GM23338 (cell line): ENCODE measurements around the gene CFB. TPM values are rescaled to one million over a fixed set of nuclear protein-coding genes. Genes with fewer than 3 reads are reported as not detected.
A peak's percentile ranks its signal among the peaks of the same experiment; 100 is the strongest.

Experiments used
- ATAC-seq: fragments of 200-7000 bp; cut with Tn5 transposase; 3 replicates; pipeline ENCODE4 v1.9.1; 2020
- DNase-seq: peaks from one replicate; pipeline ENCODE4 v3.0.0-alpha.2; 2015; ENCODE audit warnings: low spot score
- H2AFZ ChIP-seq: fragments of 200-600 bp; sonication (generic); 2 replicates; pipeline ENCODE4 v1.8.0; 2016; ENCODE audit warnings: antibody characterized with exemption, mild to moderate bottlenecking, moderate library complexity
- H3F3A ChIP-seq: fragments of 200-600 bp; sonication (generic); replicated peaks from 2 replicates; pipeline ENCODE4 v1.8.0; 2017; ENCODE audit warnings: antibody characterized with exemption, mixed run types, low read depth
- H3K27ac ChIP-seq: fragments of 200-600 bp; sonication (generic); 2 replicates; pipeline ENCODE4 v1.6.1; 2016; ENCODE audit warnings: low read depth
- H3K27me3 ChIP-seq: fragments of 200-600 bp; sonication (generic); 2 replicates; pipeline ENCODE4 v1.8.0; 2016; ENCODE audit warnings: mild to moderate bottlenecking, mixed run types, moderate library complexity; ENCODE audit not compliant: insufficient read depth
- H3K36me3 ChIP-seq: fragments of 200-600 bp; sonication (generic); 2 replicates; pipeline ENCODE4 v1.8.0; 2016; ENCODE audit warnings: mild to moderate bottlenecking; ENCODE audit not compliant: insufficient read depth
- H3K4me1 ChIP-seq: fragments of 200-600 bp; sonication (generic); 2 replicates; pipeline ENCODE4 v1.8.0; 2016; ENCODE audit warnings: mild to moderate bottlenecking, moderate library complexity; ENCODE audit not compliant: insufficient read depth
- H3K4me2 ChIP-seq: fragments of 200-600 bp; sonication (generic); 2 replicates; pipeline ENCODE4 v1.7.1; 2017; ENCODE audit warnings: mixed run types
- H3K4me3 ChIP-seq: fragments of 200-600 bp; sonication (generic); 2 replicates; pipeline ENCODE4 v1.6.1; 2016; ENCODE audit warnings: mixed run types
- H3K79me2 ChIP-seq: fragments of 200-600 bp; sonication (generic); replicated peaks from 2 replicates; pipeline ENCODE4 v1.8.0; 2017; ENCODE audit warnings: mild to moderate bottlenecking; ENCODE audit not compliant: insufficient read depth
- H3K9me2 ChIP-seq: fragments of 200-600 bp; sonication (generic); 2 replicates; pipeline ENCODE4 v1.8.0; 2017; ENCODE audit not compliant: insufficient read depth
- H4K20me1 ChIP-seq: fragments of 200-600 bp; sonication (generic); replicated peaks from 2 replicates; pipeline ENCODE4 v1.8.0; 2017; ENCODE audit warnings: mild to moderate bottlenecking; ENCODE audit not compliant: insufficient read depth
- H3K27ac Mint-ChIP-seq: 2 replicates; pipeline ENCODE4 v1.8.0; 2020; ENCODE audit warnings: inconsistent platforms, mild to moderate bottlenecking, moderate library complexity, mixed read lengths
- H3K27me3 Mint-ChIP-seq: 3 replicates; pipeline ENCODE4 v1.8.0; 2022; ENCODE audit warnings: low read depth, mild to moderate bottlenecking, moderate library complexity, mixed read lengths, inconsistent platforms; ENCODE audit not compliant: insufficient read depth, poor library complexity
- H3K36me3 Mint-ChIP-seq: 3 replicates; pipeline ENCODE4 v1.8.0; 2021; ENCODE audit warnings: low read depth, mild to moderate bottlenecking, inconsistent platforms, moderate library complexity, mixed read lengths
- H3K4me1 Mint-ChIP-seq: 3 replicates; pipeline ENCODE4 v1.8.0; 2020; ENCODE audit warnings: mild to moderate bottlenecking, inconsistent platforms, mixed read lengths
- H3K4me3 Mint-ChIP-seq: 3 replicates; pipeline ENCODE4 v1.8.0; 2021; ENCODE audit warnings: moderate library complexity, mild to moderate bottlenecking, inconsistent platforms, mixed read lengths
- H3K9me3 Mint-ChIP-seq: 3 replicates; pipeline ENCODE4 v1.8.0; 2020; ENCODE audit warnings: moderate library complexity, mild to moderate bottlenecking, inconsistent platforms, mixed read lengths
- ETS1 ChIP-seq: IDR thresholded peaks from 2 replicates; pipeline ENCODE4 v1.6.1; 2016; ENCODE audit warnings: antibody characterized with exemption
- EZH2 ChIP-seq: fragments of 200-600 bp; sonication (generic); IDR thresholded peaks from one replicate; pipeline ENCODE4 v1.8.0; 2017; ENCODE audit warnings: antibody characterized with exemption, mild to moderate bottlenecking, low read depth; ENCODE audit not compliant: unreplicated experiment
- JUNB ChIP-seq: IDR thresholded peaks from one replicate; pipeline ENCODE4 v1.6.1; 2016; ENCODE audit warnings: antibody characterized with exemption; ENCODE audit not compliant: unreplicated experiment
- NANOG ChIP-seq: IDR thresholded peaks from 2 replicates; pipeline ENCODE4 v1.6.1; 2016; ENCODE audit warnings: antibody characterized with exemption, borderline replicate concordance
- REST ChIP-seq: IDR thresholded peaks from one replicate; pipeline ENCODE4 v1.6.1; 2018; ENCODE audit warnings: antibody characterized with exemption; ENCODE audit not compliant: unreplicated experiment
- STAT1 ChIP-seq: IDR thresholded peaks from one replicate; pipeline ENCODE4 v1.6.1; 2016; ENCODE audit warnings: antibody characterized with exemption; ENCODE audit not compliant: unreplicated experiment
- ZNF114 ChIP-seq: fragments of 250-450 bp; sonication (Bioruptor Pico); IDR thresholded peaks from 2 replicates; pipeline ENCODE4 v1.5.0; 2020; ENCODE audit warnings: mild to moderate bottlenecking, moderate library complexity
- ZNF331 ChIP-seq: fragments of 250-450 bp; sonication (Bioruptor Pico); IDR thresholded peaks from 2 replicates; pipeline ENCODE4 v1.5.0; 2020; ENCODE audit warnings: low read depth, mild to moderate bottlenecking, moderate library complexity
- polyA plus RNA-seq: library from polyadenylated mRNA; unstranded; fragments of >200 nt; fragmentation: Nextera tagmentation; extraction: Ambion mirVana; gene quantifications from 2 replicates; pipeline ENCODE4 v1.2.1, GENCODE V29; 2016
- total RNA-seq: library from RNA; depleted of rRNA; stranded (reverse); fragments of >200 nt; shearing (Covaris generic); gene quantifications from 2 replicates; pipeline ENCODE4 v1.2.3, GENCODE V29; 2014

Gene CFB
- total and polyA plus RNA-seq, 2 experiments from 2014 or later: 0.86 TPM; not detected in 1

DNA sequence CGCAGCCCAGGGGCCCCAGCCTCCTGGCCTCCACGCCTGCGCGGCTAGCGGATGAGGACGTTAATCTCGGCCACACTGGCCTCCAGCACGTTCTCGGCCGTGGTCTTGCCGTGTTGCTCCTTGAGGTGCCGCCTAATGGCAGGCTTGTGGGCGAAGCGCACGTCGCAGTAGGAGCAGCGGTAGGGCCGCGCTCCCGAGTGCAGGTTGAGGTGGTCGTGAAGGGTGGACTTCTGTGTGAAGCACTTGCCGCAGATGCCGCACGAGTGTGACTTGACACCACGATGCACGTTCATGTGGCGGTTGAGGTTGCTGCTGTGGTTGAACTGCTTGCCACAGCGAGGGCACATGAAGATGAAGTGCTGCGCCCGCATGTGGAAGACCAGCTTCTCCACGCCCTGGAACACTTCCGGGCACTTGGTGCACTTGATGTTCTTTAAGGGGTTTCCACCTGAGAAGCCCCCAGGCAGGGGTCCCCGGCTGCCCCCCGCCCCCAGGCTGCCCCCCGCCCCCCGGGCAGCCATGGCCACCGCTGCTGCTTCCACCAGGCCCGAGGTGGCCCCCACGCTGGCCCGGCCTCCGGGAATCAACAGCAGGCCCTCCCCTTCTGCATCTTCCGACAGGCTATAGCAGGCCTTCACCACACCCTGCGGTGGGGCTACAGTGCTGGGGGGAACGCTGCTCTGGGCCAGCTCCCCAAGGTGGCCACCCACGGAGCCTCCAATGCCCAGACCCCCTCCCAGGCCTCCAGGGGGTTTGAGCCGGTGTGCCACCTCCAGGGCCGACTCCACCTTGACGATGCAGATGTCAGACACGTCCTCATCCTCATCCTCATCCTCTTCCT, 45.8 kb upstream of the CFB start:
- H3K4me2 ChIP-seq: no peak overlapping the region; the same call in 1 of the 2 replicates
- no peak overlapping the region for H3K27ac Mint-ChIP-seq
- H3K27me3 Mint-ChIP-seq: peaks cover 23% of the 10 kb centered on the region

GRCh38 chr6:31900917-31901414, 44.9 kb upstream of the CFB start:
- H3K27ac Mint-ChIP-seq: peak overlapping the region; percentile 81; the same call in 1 of the 2 replicates
- peaks cover 5% of the 10 kb centered on the region; the same call in 1 of the 2 replicates for H4K20me1 ChIP-seq
- H3K4me2 ChIP-seq: peak overlapping the region; percentile 94
- H3K9me3 Mint-ChIP-seq: no peaks in the 10 kb centered on the region
- peaks cover 28% of the 10 kb centered on the region for H3K36me3 Mint-ChIP-seq
- peak overlapping the region; percentile 50; the same call in 1 of the 2 replicates for H3K27ac ChIP-seq
- no peaks in the 10 kb centered on the region for H3K27me3 ChIP-seq
- ATAC-seq (peak; percentile 7), DNase-seq (peak; percentile 64)
- no peaks in the 10 kb centered on the region for H3K9me2 ChIP-seq
- H3F3A ChIP-seq: peaks cover 10% of the 10 kb centered on the region; the same call in 1 of the 2 replicates
- TF ChIP-seq NANOG: no peak
- TF ChIP-seq REST: no peak
- TF ChIP-seq STAT1: no peak
- TF ChIP-seq EZH2: no peak
- no peak for TF ChIP-seq ZNF114
- no peak for TF ChIP-seq ZNF331 (CRISPR knock-in tag)
- TF ChIP-seq ETS1: no peak
- H3K4me1 Mint-ChIP-seq: peaks cover 30% of the 10 kb centered on the region
- peak overlapping the region; percentile 80 for H3K4me3 ChIP-seq
- H3K36me3 ChIP-seq: peaks cover 2% of the 10 kb centered on the region; the same call in 1 of the 2 replicates
- peaks cover 9% of the 10 kb centered on the region; the same call in 1 of the 2 replicates for H3K79me2 ChIP-seq
- peak overlapping the region; percentile 79 for H3K4me3 Mint-ChIP-seq
- peaks cover 23% of the 10 kb centered on the region for H3K27me3 Mint-ChIP-seq
- H2AFZ ChIP-seq: no peak overlapping the region
- H3K4me1 ChIP-seq: peaks cover 18% of the 10 kb centered on the region; the same call in 1 of the 2 replicates

More for the DNA sequence above, 45.8 kb upstream of the CFB start:
- DNase-seq (no peak), ATAC-seq (no peak)
- H3K79me2 ChIP-seq: peaks cover 15% of the 10 kb centered on the region; the same call in 1 of the 2 replicates
- peaks cover 13% of the 10 kb centered on the region; the same call in 1 of the 2 replicates for H3K4me1 ChIP-seq
- no peak overlapping the region for H3K27ac ChIP-seq
- no peaks in the 10 kb centered on the region for H3K9me3 Mint-ChIP-seq
- TF ChIP-seq ETS1 (no peak), ZNF331 (CRISPR knock-in tag) (no peak), STAT1 (no peak), JUNB (no peak)
- H3K4me1 Mint-ChIP-seq: peaks cover 31% of the 10 kb centered on the region
- H3F3A ChIP-seq: peaks cover 17% of the 10 kb centered on the region; the same call in 1 of the 2 replicates
- H4K20me1 ChIP-seq: peaks cover 5% of the 10 kb centered on the region; the same call in 1 of the 2 replicates
- H3K36me3 Mint-ChIP-seq: peaks cover 37% of the 10 kb centered on the region
- no peak overlapping the region for H3K4me3 ChIP-seq
- peak overlapping the region; percentile 23; the same call in 2 of the 3 replicates for H3K4me3 Mint-ChIP-seq
- no peak overlapping the region for H2AFZ ChIP-seq
- H3K27me3 ChIP-seq: no peaks in the 10 kb centered on the region
- H3K36me3 ChIP-seq: peaks cover 10% of the 10 kb centered on the region
- no peaks in the 10 kb centered on the region for H3K9me2 ChIP-seq
